Dedifferentiated amniotic fluid mesenchymal stem cell (primary cell): ENCODE data around the gene PGGHG.
"Not testable (repeated sequence)": the region's sequence is repeated elsewhere in the genome, so short reads cannot be mapped to it uniquely, and the experiment has no call there.

Experiments used
- DNase-seq: peaks from one replicate; pipeline ENCODE4 v3.0.0-alpha.2; 2016; ENCODE audit errors: extremely low spot score

Gene PGGHG

DNA sequence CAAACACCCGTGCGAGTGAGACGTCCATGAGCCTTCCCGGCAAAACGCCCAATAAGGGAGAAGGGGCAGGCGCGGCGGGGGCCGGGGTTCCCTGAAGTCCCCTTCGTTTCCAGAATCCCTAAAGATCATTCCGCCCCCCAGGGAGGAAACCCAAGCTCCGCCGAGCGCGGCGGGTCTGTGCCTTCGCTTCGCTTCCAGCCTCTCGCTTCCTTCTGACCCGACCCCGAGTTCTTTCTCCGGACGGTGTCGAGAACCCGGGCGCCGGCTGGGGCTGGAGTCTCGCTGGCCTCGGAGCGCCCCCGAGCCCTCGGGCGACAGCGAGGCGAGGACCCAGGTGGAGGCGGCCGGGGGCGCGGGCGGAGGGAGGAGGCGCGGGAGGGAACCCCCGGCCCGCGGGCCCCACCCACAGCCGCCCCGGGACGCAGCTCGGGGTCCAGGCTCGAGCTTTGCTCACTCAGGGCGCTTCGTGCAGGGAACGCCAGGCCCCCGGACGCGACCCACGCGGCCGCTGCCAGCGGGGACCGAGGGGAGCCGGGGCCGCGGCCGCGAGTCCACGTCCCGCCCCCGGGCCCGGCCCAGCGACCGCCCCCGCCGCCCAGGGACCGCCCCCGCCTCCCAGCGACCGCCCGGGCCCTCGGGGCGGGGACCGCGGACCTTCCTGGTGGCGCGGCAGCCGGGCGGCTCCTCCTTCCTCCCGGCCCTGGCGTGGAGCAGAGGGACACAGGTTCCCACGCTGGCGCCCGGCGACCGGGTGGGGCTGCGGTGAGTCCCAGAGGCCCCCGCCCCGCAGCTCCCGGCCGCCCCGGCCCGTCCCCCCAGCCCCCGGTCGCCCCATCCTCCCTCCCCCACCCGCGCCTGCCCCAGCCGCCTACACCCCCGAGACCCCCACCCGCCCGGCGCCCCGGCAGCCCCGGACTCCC, at the start of gene PGGHG:
Gene PGGHG (plus strand): TSS at position 649 of the 920 bp plus-strand sequence. CDS start 691 bp downstream, outside the sequence.
- DNase-seq = no peak

GRCh38 chr11:240315-240714, 48.6 kb upstream of the PGGHG start:
- no peak for DNase-seq

GRCh38 chr11:241634-242033, 47.3 kb upstream of the PGGHG start:
- no peak for DNase-seq

DNA sequence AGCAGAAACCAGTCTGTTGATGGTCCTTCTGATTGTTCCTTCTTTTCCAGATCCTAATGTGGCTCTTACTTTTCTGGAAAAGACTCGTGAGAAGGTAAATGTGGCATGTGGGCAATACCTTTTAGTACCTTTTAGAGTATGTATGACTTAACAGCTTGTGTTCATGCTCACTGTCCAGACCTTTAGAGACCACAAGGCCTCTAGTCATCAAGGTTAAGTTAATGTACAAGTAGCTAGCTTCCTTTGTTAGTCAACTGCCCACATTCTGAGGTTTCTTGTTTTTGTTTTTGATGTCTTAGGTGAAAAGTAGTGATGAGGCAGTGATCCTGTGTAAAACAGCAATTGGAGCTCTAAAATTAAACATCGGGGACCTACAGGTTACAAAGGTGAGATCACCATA, 44.5 kb upstream of the PGGHG start:
- DNase-seq = no peak

GRCh38 chr11:249062-249461, 39.9 kb upstream of the PGGHG start:
- no peak for DNase-seq

- DNase-seq = no peak
Measured at GRCh38 chr11:250274-250673, 38.7 kb upstream of the PGGHG start.

DNA sequence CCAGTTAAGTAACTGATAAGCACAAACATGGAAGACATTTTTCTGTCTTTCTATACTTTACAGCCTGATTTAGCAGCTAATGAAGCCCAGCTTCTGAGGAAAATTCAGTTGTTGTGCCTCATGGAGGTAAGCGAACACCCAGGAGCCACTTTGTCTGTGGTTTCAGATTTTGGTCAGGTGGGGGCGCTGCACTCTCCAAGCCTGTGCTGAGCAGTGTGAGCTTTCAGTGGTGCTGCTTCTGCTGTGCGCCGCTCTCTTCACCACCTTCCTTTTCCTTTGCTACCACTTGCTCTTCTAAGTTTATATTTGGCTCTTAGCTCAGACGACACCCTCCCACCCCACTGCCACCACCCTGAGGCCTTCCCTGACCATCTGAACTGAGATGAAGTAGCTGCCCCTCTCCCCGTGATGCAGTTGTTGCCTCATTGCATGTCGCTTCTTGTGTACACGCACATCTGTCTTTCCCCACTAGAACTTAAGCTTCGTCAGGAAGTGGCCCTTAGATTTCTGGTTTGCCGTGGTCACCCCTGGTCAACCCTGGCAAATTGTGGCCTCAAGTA, 38.1 kb upstream of the PGGHG start:
- DNase-seq = peak; percentile 58

GRCh38 chr11:251550-251949, 37.4 kb upstream of the PGGHG start:
- no peak for DNase-seq

- no peak for DNase-seq
Measured at GRCh38 chr11:252666-253065, 36.3 kb upstream of the PGGHG start.

DNA sequence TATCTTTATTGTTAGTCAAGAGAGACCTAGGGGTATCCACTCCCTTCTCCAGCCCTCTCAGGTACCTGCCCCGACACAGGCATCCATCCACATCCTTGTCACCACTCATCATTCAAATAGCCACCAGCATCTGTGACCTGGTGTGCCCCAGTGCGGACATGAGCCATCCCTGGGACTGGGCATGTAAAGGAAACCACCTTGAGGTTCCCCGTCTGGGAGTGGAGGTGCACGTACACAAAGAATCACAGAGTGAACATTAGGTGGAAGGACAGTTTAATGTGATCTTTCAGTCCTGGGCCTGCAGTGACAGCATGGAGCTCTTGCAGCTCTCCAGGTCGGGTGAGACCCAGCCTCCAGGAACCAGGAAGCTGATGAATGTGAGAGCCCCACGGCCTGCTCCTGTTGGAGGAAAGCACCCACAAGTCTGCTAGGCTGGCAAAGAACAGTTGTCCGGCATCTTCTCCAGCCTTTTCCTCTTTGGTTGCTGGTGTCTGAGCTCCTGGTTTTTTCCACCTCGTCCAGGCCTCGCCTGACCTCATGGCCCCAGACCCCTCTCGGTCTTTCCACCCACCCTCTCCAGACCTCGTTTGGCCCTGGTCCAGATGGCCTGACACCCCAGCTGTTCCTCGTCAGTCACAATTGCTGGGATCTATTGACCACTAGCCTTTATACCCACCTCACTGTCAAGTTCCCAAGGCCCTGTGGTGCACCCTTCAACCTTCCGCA, 35.6 kb upstream of the PGGHG start:
- DNase-seq = no peak

GRCh38 chr11:253886-254270, 35.0 kb upstream of the PGGHG start:
- DNase-seq = no peak

DNA sequence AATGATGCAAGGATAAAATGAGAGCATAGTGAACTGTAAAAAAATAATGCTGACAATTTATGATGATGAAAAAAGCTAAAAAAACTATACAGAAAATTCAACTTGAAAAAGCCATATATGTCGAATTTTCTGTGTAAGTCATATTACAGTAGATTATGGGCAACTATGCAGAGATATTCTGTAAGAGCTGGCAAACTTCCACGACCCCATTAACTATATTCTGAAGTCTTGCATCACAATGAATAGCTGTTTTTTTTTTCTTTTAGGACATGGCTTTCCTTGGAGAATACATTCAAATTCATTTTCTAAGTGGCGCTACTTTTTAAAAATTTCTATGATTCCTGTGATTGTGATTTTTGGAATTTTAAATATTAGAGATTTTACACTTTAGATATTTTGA, 33.8 kb upstream of the PGGHG start:
- DNase-seq = no peak

GRCh38 chr11:255816-256215, 33.1 kb upstream of the PGGHG start:
- DNase-seq = no peak

DNA sequence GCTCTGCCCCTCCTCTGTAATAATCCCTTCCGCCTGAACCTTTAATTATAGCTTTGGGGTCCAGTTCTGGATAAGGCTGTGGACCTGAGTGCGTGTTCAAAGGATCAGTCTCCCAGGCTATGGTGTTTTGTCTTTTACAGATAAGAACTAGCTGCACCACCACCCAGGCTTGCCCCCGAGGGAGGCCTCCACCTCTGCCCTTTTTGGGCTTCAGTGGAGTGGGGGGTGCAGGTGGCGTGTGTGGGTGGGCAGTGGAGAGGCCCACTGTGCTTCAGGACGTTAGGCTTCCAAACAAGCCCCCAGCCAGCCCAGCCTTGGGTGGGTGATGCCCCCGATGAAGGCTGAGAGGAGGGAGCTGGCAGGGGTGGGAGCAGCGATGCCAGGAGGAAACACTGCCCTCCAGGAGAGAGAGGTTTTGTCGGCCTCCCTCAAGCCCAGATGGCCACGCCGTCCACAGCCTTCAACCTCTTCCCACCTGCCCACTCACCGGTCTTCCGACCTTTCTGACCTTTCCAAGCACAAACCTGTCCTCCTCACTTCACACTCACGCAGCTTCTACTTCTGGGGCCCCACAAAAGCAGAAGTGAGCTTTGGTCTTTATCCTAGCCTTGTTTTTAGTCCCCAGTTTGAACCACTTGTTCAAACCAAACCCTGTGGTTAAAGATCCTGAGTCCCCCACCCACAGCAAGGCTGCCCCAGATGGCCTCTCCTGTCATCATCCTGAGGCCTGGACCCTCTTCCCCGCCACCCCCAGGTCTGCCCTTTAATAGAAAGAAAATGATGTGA, 31.8 kb upstream of the PGGHG start:
- no peak for DNase-seq

DNA sequence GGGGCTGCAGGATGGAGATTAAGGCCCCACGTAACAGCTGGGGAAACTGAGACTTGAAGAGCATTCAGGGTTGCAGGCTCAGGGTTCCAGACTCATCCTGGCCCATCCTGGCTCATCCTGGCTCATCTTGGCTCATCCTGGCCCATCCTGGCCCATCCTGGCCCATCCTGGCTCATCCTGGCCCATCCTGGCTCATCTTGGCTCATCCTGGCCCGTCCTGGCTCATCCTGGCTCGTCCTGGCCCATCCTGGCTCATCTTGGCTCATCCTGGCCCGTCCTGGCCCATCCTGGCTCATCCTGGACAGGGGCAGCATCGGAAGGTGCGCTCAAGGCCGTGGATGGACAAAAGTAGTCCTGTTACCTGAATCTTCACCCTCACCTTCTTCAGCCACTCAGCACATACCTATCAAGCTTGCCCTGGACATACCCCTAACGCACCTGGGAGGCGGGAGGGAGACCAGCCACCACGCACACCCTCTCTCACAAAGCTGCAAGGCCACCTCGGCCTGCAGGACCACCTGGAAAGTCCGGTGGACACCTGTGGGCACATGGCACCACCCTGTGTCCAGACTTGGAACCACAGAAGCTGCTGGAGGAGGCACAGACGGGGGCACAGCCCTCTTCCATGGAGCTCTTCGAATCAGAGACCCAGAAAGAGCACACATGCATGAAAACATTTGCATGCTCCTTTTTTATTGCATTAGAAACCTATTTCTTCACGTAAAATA, 31.0 kb upstream of the PGGHG start:
- no peak for DNase-seq

DNA sequence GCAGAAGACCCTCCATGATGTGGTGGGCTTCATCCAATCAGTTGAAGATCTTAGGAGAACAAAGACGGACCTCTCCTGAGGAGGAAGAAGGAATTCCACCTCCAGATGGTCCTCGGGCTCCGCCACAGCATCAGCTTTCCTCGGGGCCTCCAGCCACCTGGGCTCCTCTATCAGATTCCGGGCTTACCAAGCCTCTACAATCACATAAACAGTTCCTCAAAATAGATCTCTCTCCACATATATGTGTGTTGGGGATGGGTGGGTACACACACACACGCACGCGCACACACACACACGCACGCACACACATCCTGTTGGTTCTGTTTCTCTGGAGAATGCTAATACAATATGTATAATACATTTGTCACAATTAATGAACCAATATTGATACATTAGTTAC, 29.5 kb upstream of the PGGHG start:
- DNase-seq = no peak

DNA sequence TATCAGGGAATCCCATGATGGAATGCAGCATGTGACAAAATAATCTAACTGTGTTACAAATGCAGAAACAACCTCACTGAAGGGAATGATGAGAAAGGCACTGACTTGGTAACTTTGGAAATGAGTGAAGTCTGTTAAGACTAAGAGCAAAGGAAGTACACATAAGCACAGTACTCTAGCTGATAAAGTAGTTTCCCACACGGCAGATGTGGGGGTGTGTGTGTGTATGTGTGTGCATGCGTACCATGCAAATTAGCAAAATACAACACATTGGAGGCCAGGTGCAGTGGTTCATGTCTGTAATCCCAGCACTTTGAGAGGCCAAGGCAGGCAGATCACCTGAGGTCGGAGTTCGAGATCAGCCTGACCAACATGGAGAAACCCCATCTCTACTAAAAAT, 27.3 kb upstream of the PGGHG start:
- DNase-seq = no peak

- no peak for DNase-seq
Measured at GRCh38 chr11:266676-267439, 22.1 kb upstream of the PGGHG start.

- DNase-seq = no peak
Measured at GRCh38 chr11:267491-267994, 21.4 kb upstream of the PGGHG start.

GRCh38 chr11:268716-269145, 20.2 kb upstream of the PGGHG start:
- DNase-seq = not testable (repeated sequence)
